RPMI7951 (cell line): ENCODE measurements around the gene MT1F. TPM values are rescaled to one million over a fixed set of nuclear protein-coding genes. Genes with fewer than 3 reads are reported as not detected.
A peak's percentile ranks its signal among the peaks of the same experiment; 100 is the strongest.

ENCODE experiments used
- DNase-seq: peaks from one replicate; pipeline ENCODE4 v3.0.0-alpha.2; 2012; ENCODE audit warnings: low read depth
- total RNA-seq: library from RNA; depleted of rRNA; stranded (reverse); fragments of >200 nt; shearing (Covaris generic); gene quantifications from 2 replicates; pipeline ENCODE4 v1.2.3, GENCODE V29; 2014

The MT1F gene
- total RNA-seq, 1 experiment from 2014 or later = 6.5 TPM

GRCh38 chr16:56625943-56626654 lies 31.7 kb upstream of the MT1F start:
- no peak for DNase-seq

DNA sequence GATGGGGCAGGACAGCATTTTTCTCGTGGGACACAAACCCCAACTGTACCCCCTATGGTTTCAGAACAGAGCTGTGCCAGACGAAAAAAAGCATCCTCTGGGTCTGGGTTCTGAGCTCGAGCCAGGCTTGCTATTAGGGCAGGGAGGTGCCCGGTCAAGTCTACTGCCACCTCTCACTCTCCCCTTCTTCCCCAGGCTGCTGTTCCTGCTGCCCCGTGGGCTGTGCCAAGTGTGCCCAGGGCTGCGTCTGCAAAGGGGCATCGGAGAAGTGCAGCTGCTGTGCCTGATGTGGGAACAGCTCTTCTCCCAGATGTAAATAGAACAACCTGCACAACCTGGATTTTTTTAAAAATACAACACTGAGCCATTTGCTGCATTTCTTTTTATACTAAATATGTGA lies 31.1 kb upstream of the MT1F start:
- DNase-seq = no peak

GRCh38 chr16:56628486-56629350 lies 29.0 kb upstream of the MT1F start:
- peak; percentile 39 for DNase-seq

GRCh38 chr16:56629531-56629930 lies 28.2 kb upstream of the MT1F start:
- no peak for DNase-seq

- no peak for DNase-seq
These were observed 27.6 kb upstream of the MT1F start for GRCh38 chr16:56630134-56630533.

DNA sequence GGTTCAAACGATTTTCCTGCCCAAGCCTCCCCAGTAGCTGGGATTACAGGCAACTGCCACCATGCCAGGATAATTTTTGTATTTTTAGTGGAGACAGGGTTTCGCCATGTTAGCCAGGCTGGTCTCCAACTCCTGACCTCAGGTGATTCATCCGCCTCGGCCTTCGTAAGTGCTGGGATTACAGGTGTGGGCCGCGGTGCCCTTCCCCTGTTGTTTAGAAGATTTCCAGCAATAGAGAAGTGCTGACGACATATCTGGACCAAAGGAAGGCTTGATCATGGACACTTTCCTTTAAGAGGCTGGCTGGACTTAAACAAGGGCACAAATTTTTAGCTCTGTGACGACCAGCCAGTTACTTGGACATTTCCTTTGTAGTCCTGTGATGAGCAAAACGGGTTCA lies 26.6 kb upstream of the MT1F start:
- no peak for DNase-seq

- no peak for DNase-seq
These were observed 26.0 kb upstream of the MT1F start for GRCh38 chr16:56631832-56632155.

DNA sequence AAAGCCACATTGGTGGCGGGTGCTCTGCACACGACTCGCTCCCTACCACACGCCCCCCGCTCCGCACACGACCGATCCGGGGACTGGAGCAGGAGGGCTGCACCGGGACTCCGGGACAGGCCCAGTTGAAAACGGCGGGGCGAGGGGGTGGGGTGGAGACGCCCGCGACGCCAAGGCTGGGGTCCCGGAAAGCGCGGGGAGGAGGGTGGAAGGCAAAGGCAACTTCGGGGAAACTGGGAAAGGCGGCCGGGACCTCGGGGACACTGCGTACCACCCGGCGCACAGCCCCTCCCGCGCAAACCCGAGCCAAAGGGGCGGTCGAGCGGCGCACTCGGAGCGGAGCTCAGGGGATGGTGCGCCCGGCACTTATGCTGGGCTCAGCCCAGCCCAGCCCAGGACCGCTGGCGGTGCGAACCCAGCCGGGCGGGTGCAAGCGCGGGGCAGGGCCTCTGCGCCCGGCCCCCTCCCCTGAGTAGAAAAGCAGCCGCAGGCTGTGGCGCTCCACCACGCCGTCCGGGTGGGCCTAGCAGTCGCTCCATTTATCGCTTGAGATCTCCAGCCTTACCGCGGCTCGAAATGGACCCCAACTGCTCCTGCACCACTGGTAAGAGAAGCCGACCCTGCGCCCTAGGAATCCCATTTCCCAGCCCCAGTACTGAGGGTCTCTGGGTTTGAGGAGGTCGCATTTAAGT lies 25.5 kb upstream of the MT1F start, which contains the start of gene MT1M:
Gene MT1M (plus strand): TSS at position 504 of the 692 bp plus-strand sequence. CDS start 73 bp downstream, at position 577.
- peak; percentile 26 for DNase-seq

DNA sequence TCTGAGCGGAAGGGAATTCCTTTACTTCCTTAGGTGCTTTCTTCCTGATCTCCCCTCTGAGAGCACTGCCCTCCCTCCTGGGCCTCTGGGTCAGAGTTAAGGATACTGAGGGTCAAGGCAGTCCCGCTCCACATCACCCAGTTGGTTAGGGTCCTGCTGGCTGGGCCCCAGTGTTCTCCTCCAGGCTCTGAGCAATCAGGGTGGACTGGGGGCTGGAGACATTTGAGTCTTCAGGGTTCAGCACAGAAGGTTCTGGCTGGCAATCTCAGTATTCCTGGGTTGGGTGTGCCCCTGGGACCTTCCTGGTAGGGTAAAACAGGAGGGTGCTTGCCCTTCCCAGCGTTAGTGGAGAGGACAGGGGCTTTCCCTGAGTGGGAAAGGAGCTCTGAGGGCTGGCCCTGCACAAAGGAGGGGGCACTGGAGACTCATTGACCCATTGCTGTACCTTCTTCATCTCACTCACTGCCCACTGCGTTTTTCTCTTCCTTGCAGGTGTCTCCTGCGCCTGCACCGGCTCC lies 24.9 kb upstream of the MT1F start:
- DNase-seq = no peak

GRCh38 chr16:56633535-56633934 lies 24.2 kb upstream of the MT1F start:
- DNase-seq = no peak

- no peak for DNase-seq
These were observed 22.9 kb upstream of the MT1F start for GRCh38 chr16:56634715-56635440.

DNA sequence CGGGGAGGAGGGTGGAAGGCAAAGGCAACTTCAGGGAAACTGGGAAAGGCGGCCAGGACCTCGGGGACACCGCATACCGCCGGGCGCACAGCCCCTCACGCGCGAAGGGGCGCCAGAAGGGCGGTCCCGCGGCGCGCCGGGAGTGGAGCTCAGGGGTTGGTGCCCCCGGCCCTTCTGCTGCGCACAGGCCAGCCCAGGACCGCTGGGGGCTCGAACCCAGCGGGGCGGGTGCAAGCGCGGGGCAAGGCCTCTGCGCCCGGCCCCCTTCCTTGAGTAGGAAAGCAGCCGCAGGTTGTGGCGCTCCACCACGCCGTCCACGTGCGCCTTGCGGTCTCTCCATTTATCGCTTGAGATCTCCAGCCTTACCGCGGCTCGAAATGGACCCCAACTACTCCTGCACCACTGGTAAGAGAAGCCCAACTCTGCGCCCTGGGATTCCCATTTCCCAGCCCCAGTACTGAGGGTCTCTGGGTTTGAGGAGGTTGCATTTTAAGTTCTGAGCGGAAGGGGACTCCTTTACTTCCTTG lies 22.3 kb upstream of the MT1F start:
- DNase-seq = no peak

GRCh38 chr16:56636616-56637413 lies 20.9 kb upstream of the MT1F start:
- no peak for DNase-seq

DNA sequence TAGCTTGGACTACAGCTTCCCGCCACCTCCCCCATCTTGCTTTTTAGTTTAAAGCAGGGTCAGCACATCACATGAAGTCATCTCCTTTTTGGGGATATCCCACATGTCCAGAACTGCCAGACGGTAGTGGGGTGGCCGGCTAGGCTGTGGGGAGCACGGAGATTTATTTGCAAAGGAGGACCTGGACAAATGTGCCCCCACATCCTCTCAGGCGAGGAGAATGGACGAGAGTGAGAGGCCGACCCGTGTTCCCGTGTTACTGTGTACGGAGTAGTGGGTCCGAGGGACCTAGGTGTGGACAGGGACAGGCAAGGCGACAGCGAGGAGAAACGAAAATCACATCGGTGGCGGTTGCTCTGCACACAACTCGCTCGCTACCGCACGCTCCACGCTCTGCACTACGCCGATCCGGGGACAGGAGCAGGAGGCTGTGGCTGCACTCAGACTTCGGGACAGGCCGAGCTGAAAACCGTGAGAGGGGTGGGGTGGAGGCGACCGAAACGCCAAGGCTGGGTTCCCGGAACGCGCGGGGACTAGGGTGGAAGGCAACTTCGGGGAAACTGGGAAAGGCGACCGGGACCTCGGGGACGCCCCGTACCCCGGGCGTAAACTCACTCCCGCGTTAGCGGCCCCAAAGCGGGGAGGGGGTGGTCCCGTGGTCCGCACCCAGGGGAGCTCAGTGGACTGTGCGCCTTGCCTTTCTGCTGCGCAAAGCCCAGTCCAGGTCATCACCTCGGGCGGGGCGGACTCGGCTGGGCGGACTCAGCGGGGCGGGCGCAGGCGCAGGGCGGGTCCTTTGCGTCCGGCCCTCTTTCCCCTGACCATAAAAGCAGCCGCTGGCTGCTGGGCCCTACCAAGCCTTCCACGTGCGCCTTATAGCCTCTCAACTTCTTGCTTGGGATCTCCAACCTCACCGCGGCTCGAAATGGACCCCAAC lies 19.7 kb upstream of the MT1F start, which contains the start of gene MT1A:
Gene MT1A (plus strand): TSS at position 853 of the 937 bp plus-strand sequence. CDS start 73 bp downstream, at position 926.
- DNase-seq = peak; percentile 23

DNA sequence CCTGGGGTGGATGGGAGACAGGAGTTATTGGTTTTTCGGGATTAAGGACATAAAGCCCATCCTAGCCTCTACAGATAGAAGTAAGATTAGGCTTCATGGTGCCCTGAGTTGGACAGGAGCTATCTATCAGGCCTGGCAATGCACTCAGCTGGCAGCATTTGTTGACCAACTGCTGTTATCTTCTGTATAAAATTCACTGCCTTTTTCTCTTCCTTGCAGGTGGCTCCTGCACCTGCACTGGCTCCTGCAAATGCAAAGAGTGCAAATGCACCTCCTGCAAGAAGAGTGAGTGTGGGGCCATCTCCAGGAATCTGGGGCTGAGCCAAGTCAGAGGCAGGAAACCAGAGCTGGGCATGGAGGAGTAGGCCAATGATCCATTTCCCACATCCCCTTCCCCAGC lies 18.7 kb upstream of the MT1F start:
- no peak for DNase-seq

DNA sequence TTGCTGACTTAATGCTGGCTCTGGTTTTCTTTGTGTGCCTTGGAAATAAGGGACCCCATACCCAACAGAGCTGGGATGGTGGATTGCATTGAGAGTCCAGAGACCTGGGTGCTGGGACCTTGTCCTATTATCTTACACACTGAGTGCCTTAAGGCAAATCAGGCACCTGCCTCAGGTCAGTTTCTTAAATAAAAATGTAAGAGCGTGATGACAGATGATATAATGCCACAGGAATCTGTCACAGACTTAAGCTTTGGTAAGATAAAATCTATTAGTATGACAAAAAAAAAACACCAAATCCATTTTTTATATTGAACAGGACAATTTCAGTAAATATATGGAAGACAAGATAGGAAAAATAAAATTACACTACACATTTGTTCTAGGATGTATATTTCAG lies 17.7 kb upstream of the MT1F start:
- no peak for DNase-seq

DNA sequence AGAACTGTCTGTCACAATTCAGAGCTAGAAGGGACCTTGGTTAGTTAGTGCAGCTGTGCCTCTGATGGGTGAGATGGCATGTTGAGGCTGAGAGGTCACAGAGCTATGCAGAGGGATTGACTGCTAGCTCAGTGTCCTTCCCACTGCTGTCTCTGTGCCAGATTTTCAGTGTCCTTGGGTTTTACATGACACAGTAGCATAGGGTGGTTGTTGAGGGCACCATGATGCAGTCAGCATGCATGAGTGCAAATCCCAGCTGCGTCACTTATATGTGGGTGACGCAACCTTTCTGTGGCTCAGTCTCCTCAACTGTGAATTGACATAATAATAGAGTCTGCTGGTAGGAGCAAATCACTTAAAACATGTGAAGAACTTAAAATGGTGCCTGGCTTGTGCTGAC lies 16.6 kb upstream of the MT1F start:
- no peak for DNase-seq

- DNase-seq = no peak
These were observed 14.5 kb upstream of the MT1F start for GRCh38 chr16:56643080-56643778.

DNA sequence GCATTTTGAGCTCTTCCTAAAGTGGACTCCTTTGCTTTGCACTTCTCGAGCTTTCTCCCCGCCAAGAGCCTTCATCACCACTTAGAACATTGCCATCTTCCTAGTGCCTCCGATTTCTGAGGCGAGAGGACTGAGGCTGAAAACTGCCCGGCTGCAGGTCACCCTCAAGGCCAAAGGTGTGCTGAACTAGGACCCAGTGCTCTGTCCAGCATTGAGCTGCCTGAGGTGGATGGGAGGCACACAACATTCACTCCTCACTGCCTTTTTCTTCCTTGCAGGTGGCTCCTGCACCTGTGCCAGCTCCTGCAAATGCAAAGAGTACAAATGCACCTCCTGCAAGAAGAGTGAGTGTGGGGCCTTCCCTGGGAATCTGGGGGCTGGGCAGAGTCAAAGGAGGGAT lies 13.9 kb upstream of the MT1F start:
- no peak for DNase-seq
